RCC 7860 (cell line): ENCODE measurements around the gene DIS3.
"Not testable (repeated sequence)": the region's sequence is repeated elsewhere in the genome, so short reads cannot be mapped to it uniquely, and the experiment has no call there.

Experiments
- DNase-seq: peaks from one replicate; pipeline ENCODE4 v3.0.0-alpha.2; 2015; ENCODE audit warnings: low spot score
- FAIRE-seq: peaks from 2 replicates; lab custom pipeline; 2012; peaks lifted over from hg19 to GRCh38; lab: Jason Lieb, UNC

The DIS3 gene, protein sequence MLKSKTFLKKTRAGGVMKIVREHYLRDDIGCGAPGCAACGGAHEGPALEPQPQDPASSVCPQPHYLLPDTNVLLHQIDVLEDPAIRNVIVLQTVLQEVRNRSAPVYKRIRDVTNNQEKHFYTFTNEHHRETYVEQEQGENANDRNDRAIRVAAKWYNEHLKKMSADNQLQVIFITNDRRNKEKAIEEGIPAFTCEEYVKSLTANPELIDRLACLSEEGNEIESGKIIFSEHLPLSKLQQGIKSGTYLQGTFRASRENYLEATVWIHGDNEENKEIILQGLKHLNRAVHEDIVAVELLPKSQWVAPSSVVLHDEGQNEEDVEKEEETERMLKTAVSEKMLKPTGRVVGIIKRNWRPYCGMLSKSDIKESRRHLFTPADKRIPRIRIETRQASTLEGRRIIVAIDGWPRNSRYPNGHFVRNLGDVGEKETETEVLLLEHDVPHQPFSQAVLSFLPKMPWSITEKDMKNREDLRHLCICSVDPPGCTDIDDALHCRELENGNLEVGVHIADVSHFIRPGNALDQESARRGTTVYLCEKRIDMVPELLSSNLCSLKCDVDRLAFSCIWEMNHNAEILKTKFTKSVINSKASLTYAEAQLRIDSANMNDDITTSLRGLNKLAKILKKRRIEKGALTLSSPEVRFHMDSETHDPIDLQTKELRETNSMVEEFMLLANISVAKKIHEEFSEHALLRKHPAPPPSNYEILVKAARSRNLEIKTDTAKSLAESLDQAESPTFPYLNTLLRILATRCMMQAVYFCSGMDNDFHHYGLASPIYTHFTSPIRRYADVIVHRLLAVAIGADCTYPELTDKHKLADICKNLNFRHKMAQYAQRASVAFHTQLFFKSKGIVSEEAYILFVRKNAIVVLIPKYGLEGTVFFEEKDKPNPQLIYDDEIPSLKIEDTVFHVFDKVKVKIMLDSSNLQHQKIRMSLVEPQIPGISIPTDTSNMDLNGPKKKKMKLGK

GRCh38 chr13:72781451-72782439, at the start of gene DIS3, which contains the start of gene PIBF1:
TSS of gene DIS3 (minus strand) at chr13:72781900. CDS start at chr13:72781832, 68 bp downstream.
TSS of gene PIBF1 (plus strand) at chr13:72782133. CDS start at chr13:72783470, 1,337 bp downstream.
- DNase-seq (peak; percentile 92), FAIRE-seq (peak; percentile 92)

GRCh38 chr13:72823724-72824123, 42.0 kb upstream of the DIS3 start:
- FAIRE-seq = no peak
- no peak for DNase-seq

- DNase-seq (no peak), FAIRE-seq (no peak)
Observed at GRCh38 chr13:72823081-72823480, 41.4 kb upstream of the DIS3 start.

DNA sequence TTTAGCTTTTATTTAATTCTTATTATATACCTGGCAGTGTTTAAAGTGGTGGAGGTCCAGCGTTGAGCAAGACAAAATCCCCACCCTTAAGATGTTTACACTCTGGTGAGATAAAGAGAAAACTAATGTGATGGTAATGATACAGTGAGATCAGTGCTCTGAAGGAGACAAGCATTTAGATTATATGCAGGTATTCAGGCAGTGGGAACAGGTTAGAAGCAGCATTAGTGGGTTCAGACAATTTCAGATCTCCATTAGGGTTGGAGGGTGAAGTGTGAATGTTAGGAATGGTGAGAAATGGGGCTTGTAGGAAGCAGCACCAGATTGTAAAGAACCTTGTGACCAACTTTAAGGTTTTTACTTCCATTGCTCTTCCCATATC, 39.2 kb upstream of the DIS3 start:
- FAIRE-seq (no peak), DNase-seq (no peak)

GRCh38 chr13:72820156-72820897, 38.6 kb upstream of the DIS3 start:
- DNase-seq (no peak), FAIRE-seq (no peak)

- DNase-seq (no peak), FAIRE-seq (peak; percentile 64)
Observed at GRCh38 chr13:72808917-72809500, 27.3 kb upstream of the DIS3 start.

- not testable (repeated sequence) for FAIRE-seq, DNase-seq
Observed at GRCh38 chr13:72806514-72806913, 24.8 kb upstream of the DIS3 start.

DNA sequence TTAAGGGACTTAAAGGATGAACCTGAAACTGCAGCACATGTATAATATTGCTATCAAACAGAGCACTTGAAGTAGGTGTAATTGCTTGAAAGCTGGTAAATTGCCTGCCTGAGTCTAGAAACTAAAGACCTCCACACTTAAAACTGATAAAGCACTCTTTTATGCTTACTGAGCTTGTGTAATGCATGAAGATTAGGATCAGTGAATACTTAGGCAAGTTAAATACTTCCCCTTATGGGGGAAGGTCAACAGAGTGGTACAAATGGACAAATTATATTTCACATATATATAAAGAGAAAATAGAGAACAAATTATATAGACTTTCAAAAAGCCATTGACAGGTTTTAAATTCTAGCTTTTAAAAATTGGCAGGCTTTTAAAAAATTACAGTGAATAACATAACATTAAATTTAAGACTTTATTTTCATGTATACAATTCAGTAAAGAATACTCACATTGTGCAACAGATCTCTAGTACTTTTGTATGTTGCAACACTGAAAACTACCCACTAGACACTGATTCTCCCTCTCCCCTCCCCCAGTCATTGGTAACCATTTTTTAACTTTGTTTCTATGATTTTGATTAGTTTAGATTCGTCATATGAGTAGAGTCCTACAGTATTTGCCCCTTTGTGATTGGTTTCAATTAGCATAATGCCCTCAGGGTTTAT, 24.1 kb upstream of the DIS3 start:
- no peak for DNase-seq
- FAIRE-seq = no peak

DNA sequence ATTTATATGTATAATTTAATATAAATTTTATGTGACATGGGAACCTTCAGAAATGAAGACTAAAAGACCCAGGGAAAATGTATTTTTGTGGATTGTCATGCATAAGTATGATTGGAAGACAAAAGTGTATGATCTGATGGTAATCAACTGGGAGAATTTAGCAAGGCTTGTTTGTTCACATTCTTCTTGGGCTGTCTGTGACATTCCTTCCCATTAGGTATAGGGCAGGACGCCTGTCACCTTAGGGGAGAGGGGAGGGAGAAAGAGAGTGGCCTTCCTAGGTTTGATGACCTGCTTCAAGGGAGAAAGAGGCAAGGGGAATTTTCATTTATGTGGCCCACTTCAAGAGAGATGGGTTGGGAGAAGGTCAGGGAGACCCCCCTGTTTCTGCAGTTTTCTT, 22.6 kb upstream of the DIS3 start:
- FAIRE-seq = no peak
- no peak for DNase-seq

- no peak for FAIRE-seq
- DNase-seq = no peak
Observed at GRCh38 chr13:72798817-72799216, 17.1 kb upstream of the DIS3 start.

- DNase-seq (no peak), FAIRE-seq (no peak)
Observed at GRCh38 chr13:72792640-72793039, 10.9 kb upstream of the DIS3 start.

- DNase-seq (no peak), FAIRE-seq (no peak)
Observed at GRCh38 chr13:72788831-72789230, 7.1 kb upstream of the DIS3 start.

DNA sequence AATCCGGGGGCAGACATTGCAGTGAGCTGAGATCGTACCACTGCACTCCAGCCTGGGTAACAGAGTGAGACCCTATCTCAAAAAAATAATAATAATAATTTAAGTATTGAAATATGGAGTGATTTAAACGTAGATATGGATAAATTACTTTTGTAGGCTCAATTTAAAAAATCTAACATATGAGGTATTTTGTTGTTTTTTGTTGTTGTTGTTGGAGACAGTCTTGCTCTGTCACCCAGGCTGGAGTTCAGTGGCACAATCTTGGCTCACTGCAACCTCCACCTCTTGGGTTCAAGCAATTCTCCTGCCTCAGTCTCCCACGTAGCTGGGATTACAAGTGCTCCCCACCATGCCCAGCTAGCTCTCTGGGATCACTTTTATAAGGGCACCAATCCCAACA, 3.0 kb upstream of the DIS3 start:
- not testable (repeated sequence) for DNase-seq, FAIRE-seq

- FAIRE-seq (no peak), DNase-seq (no peak)
Observed at GRCh38 chr13:72782717-72783116, 1.0 kb upstream of the DIS3 start.

- DNase-seq (no peak), FAIRE-seq (no peak)
Observed at GRCh38 chr13:72774019-72774418, 7.7 kb downstream of the DIS3 start.

DNA sequence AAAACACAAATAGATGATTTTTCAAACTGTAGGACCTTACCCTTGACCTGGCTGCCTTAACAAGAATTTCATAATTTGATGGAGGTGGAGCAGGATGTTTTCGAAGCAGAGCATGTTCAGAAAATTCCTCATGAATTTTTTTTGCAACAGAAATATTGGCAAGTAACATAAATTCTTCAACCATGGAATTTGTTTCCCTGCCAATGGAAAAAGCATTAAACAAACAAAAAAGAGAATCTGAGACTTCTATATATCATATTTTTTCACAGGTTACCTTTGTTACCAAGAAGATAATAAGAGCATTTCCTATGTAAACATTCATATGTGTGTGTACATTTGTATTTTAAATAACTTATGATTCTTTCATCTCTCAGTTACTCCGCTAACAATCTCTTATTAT, 18.3 kb downstream of the DIS3 start:
- DNase-seq (no peak), FAIRE-seq (no peak)

GRCh38 chr13:72760189-72760588, 21.5 kb downstream of the DIS3 start:
- FAIRE-seq (no peak), DNase-seq (no peak)

GRCh38 chr13:72757792-72758535, 23.7 kb downstream of the DIS3 start:
- no peak for FAIRE-seq
- DNase-seq = no peak
